ENCODE measurements around the gene PRR14. TPM values are rescaled to one million over a fixed set of nuclear protein-coding genes. Genes with fewer than 3 reads are reported as not detected.

Gene PRR14
- total and polyA plus RNA-seq, 2 of the 8 experiments (the other 6 are each of a cell fraction or from before 2014, with no cell fraction given), result 3.6 to 16.1 TPM

- Histone ChIP-seq H3K36me3 (ENCODE audit: control insufficient read depth in 2 of 4, insufficient read depth in 4 of 4, low read length in 3 of 4) (no peaks in the 10 kb centered on the region), H3K23ac (ENCODE audit: insufficient read length) (no peak overlapping the region), H3K14ac (ENCODE audit: insufficient read length) (no peak overlapping the region), H3K27ac (ENCODE audit: low read depth, low read length) (no peak overlapping the region), H3K4ac (replicated peaks; ENCODE audit: insufficient read length, low read depth, low read length) (no peak overlapping the region), H3K23me2 (ENCODE audit: low read depth, low read length) (no peaks in the 10 kb centered on the region), H2BK12ac (ENCODE audit: low read depth, low read length) (no peak overlapping the region), H3K9ac (replicated peaks in 1 of 4; ENCODE audit: extremely low read depth in 1 of 4, low read depth in 3 of 4, low read length in 3 of 4) (no peak overlapping the region), H3K4me2 (ENCODE audit: insufficient read depth in 1 of 2, low read depth in 2 of 2, low read length in 2 of 2) (no peak overlapping the region), H3K18ac (ENCODE audit: extremely low read depth, low read length) (no peak overlapping the region), H2BK5ac (ENCODE audit: low read depth, low read length) (no peak overlapping the region), H4K5ac (ENCODE audit: insufficient read length, low read depth, low read length) (no peak overlapping the region), H2BK15ac (ENCODE audit: low read length) (no peak overlapping the region), H2AK5ac (ENCODE audit: low read depth, low read length) (no peak overlapping the region), H3K79me2 (ENCODE audit: control insufficient read depth in 1 of 2, insufficient read depth in 2 of 2, low read length in 2 of 2) (no peaks in the 10 kb centered on the region), H3K56ac (replicated peaks; ENCODE audit: insufficient read length, low read depth, low read length) (no peak overlapping the region), H2BK120ac (replicated peaks; ENCODE audit: low read depth, low read length) (no peak overlapping the region), H2BK20ac (ENCODE audit: low read length) (no peak overlapping the region), H3K79me1 (ENCODE audit: low read depth, low read length) (no peaks in the 10 kb centered on the region), H4K20me1 (replicated peaks in 1 of 2; ENCODE audit: control insufficient read depth in 1 of 2, insufficient read depth in 2 of 2, low read length in 2 of 2) (no peaks in the 10 kb centered on the region), H3K4me1 (replicated peaks in 1 of 4; ENCODE audit: control insufficient read depth in 3 of 4, insufficient read depth in 4 of 4, low read length in 3 of 4) (no peaks in the 10 kb centered on the region), H4K91ac (replicated peaks; ENCODE audit: insufficient read length, low read length) (no peak overlapping the region), H4K8ac (ENCODE audit: extremely low read depth, insufficient read depth, low read length) (no peak overlapping the region), H3K27me3 (replicated peaks in 1 of 4; ENCODE audit: control insufficient read depth in 3 of 4, extremely low read depth in 1 of 4, insufficient read depth in 3 of 4, low read length in 3 of 4) (peaks cover 0 to 8% (median 1%) of the 10 kb centered on the region in 4 experiments; a peak in 3 of 7 replicates), H2AFZ (ENCODE audit: low read length) (no peak overlapping the region), H3K4me3 (ENCODE audit: extremely low read depth in 1 of 4, insufficient read depth in 2 of 4, low read depth in 3 of 4, low read length in 4 of 4) (no peak overlapping the region), H3K9me3 (ENCODE audit: insufficient read depth in 2 of 2, low read depth in 1 of 2, low read length in 1 of 2) (no peaks in the 10 kb centered on the region)
- 69% methylated on average over 4 of the region's 4 CpGs; no CpG with 5 or more reads in 1 of the 2 experiments for whole genome bisulfite sequencing, 2 experiments (ENCODE audit: extremely low coverage in 1 of 2, insufficient coverage in 1 of 2, insufficient read length in 1 of 2, insufficient replicate concordance in 2 of 2, low coverage in 1 of 2, low lambda C conversion rate in 2 of 2, missing lambda C conversion rate in 1 of 2)
- ChIA-PET POLR2A (ENCODE audit: partially characterized antibody) (interaction anchor here (1.5 to 1.8 kb wide), 2 partner anchors 9 to 11 kb away, joined by 3 to 5 read pairs; no protein-coding TSS in a partner anchor), CTCF (ENCODE audit: partially characterized antibody) (interaction anchor here (0.6 to 2.4 kb wide), 3 partner anchors 16 to 29 kb away, joined by 3 to 12 read pairs (median 6); no protein-coding TSS in a partner anchor)
- TF ChIP-seq POU5F1 (IDR thresholded peaks at IDR 0.05; ENCODE audit: low read depth, low read length), result no peak
- no peak for TF ChIP-seq SUZ12 (IDR thresholded peaks at IDR 0.05; ENCODE audit: low read length)
- no peak for TF ChIP-seq SP2 (IDR thresholded peaks at IDR 0.05; ENCODE audit: low read length)
- no peak for TF ChIP-seq TCF12 (IDR thresholded peaks at IDR 0.05; ENCODE audit: low read depth, low read length)
- no peak for TF ChIP-seq ASH2L (IDR thresholded peaks at IDR 0.05; ENCODE audit: low read length)
- no peak for TF ChIP-seq TBP (IDR thresholded peaks at IDR 0.05; ENCODE audit: low read depth, low read length)
- no peak for TF ChIP-seq EP300 (IDR thresholded peaks at IDR 0.05; ENCODE audit: borderline replicate concordance in 1 of 2, low read depth in 2 of 2, low read length in 2 of 2)
- DNase-seq (ENCODE audit: low read depth in 1 of 2, low spot score in 2 of 2) (no peak), FAIRE-seq (no peak)
Observed at GRCh38 chr16:30644334-30644830, 6.4 kb upstream of the PRR14 start.

Data from H1 (cell line).